Measurements from ENCODE around the gene SELENOV. TPM values are rescaled to one million over a fixed set of nuclear protein-coding genes. Genes with fewer than 3 reads are reported as not detected.

Gene SELENOV
- total RNA-seq, 1 experiment from 2014 or later = 0.80 TPM

- Histone ChIP-seq H3K9me3 (ENCODE audit: control insufficient read depth, insufficient read depth, low read depth, low read length) (no peaks in the 10 kb centered on the region), H3K4me1 (ENCODE audit: control insufficient read depth, insufficient read depth, low read length) (peaks cover 23% of the 10 kb centered on the region), H3K4me3 (ENCODE audit: low read depth in 2 of 2, low read length in 2 of 2) (peak within 1 kb of the TSS; percentile 28 to 52), H3K27ac (ENCODE audit: low read length) (peak within 1 kb of the TSS; percentile 2), H3K36me3 (ENCODE audit: control insufficient read depth, insufficient read depth, low read length) (no peaks in the 10 kb centered on the region), H3K27me3 (ENCODE audit: control insufficient read depth, insufficient read depth, low read length) (peaks cover 8% of the 10 kb centered on the region)
- ChIA-PET POLR2A (interaction anchor here (0.6 to 6.6 kb wide), 27 partner anchors 9 to 789 kb away, joined by 3 to 66 read pairs (median 6); partner anchors contain the start of genes DYRK1B, EID2B, RPS16 and SUPT5H), CTCF (interaction anchor here (0.6 to 4.9 kb wide), 30 partner anchors 8 to 821 kb away, joined by 3 to 130 read pairs (median 12); partner anchors contain the start of genes EID2, EID2B, FBL and RPS16)
- in situ Hi-C loops (cut with HindIII; ENCODE audit: low pct_unique_long_range_greater_than_20kb, low sequenced_read_pairs) = no loop called here
- BruUV-seq (replicated peaks) = no TSS peak
- intact Hi-C loops (cut with micrococcal nuclease; ENCODE audit: unreplicated experiment) = loop anchor here (2.0 kb wide), 2 partner anchors 34 to 58 kb away; partner anchors contain the start of gene EID2B
- ATAC-seq (peak; percentile 53), DNase-seq (ENCODE audit: low read depth, low spot score) (no peak)
- TF ChIP-seq CTCF (IDR thresholded peaks at IDR 0.05) (no peak), REST (IDR thresholded peaks at IDR 0.05; ENCODE audit: insufficient read depth in 1 of 2, low read depth in 2 of 2, low read length in 1 of 2) (no peak), POLR2AphosphoS5 (IDR thresholded peaks at IDR 0.05; ENCODE audit: low read depth, low read length) (no peak), TCF7L2 (IDR thresholded peaks at IDR 0.05; ENCODE audit: low read depth, low read length) (no peak), SIN3A (IDR thresholded peaks at IDR 0.05; ENCODE audit: borderline replicate concordance, insufficient read depth, low read depth, low read length) (no peak)
These were observed 15.9 kb upstream of the SELENOV start, which contains the start of gene DLL3 for GRCh38 chr19:39498798-39499642. DLL3 (plus strand) TSS chr19:39498947; CDS start chr19:39498975, 28 bp downstream.

GRCh38 chr19:39499932-39500331 is 15.0 kb upstream of the SELENOV start:
- Histone ChIP-seq H3K4me3 (ENCODE audit: low read depth in 2 of 2, low read length in 2 of 2) (no peak overlapping the region), H3K4me1 (ENCODE audit: control insufficient read depth, insufficient read depth, low read length) (peaks cover 23% of the 10 kb centered on the region), H3K9me3 (ENCODE audit: control insufficient read depth, insufficient read depth, low read depth, low read length) (no peaks in the 10 kb centered on the region), H3K36me3 (ENCODE audit: control insufficient read depth, insufficient read depth, low read length) (no peaks in the 10 kb centered on the region), H3K27me3 (ENCODE audit: control insufficient read depth, insufficient read depth, low read length) (peaks cover 8% of the 10 kb centered on the region), H3K27ac (ENCODE audit: low read length) (no peak overlapping the region)
- in situ Hi-C loops (cut with HindIII; ENCODE audit: low pct_unique_long_range_greater_than_20kb, low sequenced_read_pairs) (loop anchor here (5.0 kb wide), 6 partner anchors 42 to 342 kb away; partner anchors contain the start of genes EID2, MED29 and PAF1), intact Hi-C loops (cut with micrococcal nuclease; ENCODE audit: unreplicated experiment) (loop anchor here (2.0 kb wide), 2 partner anchors 33 to 59 kb away; partner anchors contain the start of gene EID2B)
- ATAC-seq = no peak
- BruUV-seq (replicated peaks) = no TSS peak
- CTCF ChIA-PET = interaction anchor here (0.6 to 4.9 kb wide), 18 partner anchors 9 to 398 kb away, joined by 3 to 104 read pairs (median 6); partner anchors contain the start of genes EID2B and RPS16
- DNase-seq (ENCODE audit: low read depth, low spot score) = no peak
- TF ChIP-seq SIN3A (IDR thresholded peaks at IDR 0.05; ENCODE audit: borderline replicate concordance, insufficient read depth, low read depth, low read length) (no peak), REST (IDR thresholded peaks at IDR 0.05; ENCODE audit: insufficient read depth in 1 of 2, low read depth in 2 of 2, low read length in 1 of 2) (no peak), POLR2AphosphoS5 (IDR thresholded peaks at IDR 0.05; ENCODE audit: low read depth, low read length) (no peak), TCF7L2 (IDR thresholded peaks at IDR 0.05; ENCODE audit: low read depth, low read length) (no peak), CTCF (IDR thresholded peaks at IDR 0.05) (no peak)
- POLR2A ChIA-PET = interaction anchor here (0.6 to 6.6 kb wide), 11 partner anchors 14 to 334 kb away, joined by 3 to 66 read pairs (median 8); partner anchors contain the start of genes DYRK1B, RPS16, SELENOV and SUPT5H
